D721Med (cell line): ENCODE measurements around the gene RBM17.
A peak's percentile ranks its signal among the peaks of the same experiment; 100 is the strongest.

Experiments
- DNase-seq: peaks from one replicate; pipeline ENCODE4 v3.0.0; 2011; ENCODE audit warnings: low spot score; ENCODE audit not compliant: insufficient read length
- FAIRE-seq: peaks from 2 replicates; lab custom pipeline; 2011; peaks lifted over from hg19 to GRCh38; lab: Jason Lieb, UNC
- CTCF ChIP-seq: IDR thresholded peaks from 2 replicates; pipeline ENCODE4 v1.5.1; 2012; ENCODE audit warnings: mild to moderate bottlenecking, control low read depth; ENCODE audit not compliant: insufficient read depth; ENCODE audit errors: missing control alignments

RBM17 gene

GRCh38 chr10:6082496-6083395 is 6.1 kb upstream of the RBM17 start:
- DNase-seq (no peak), FAIRE-seq (no peak)
- TF ChIP-seq CTCF, result no peak

GRCh38 chr10:6083523-6084475 is 5.0 kb upstream of the RBM17 start:
- no peak for TF ChIP-seq CTCF
- DNase-seq, result no peak
- no peak for FAIRE-seq

- DNase-seq (no peak), FAIRE-seq (no peak)
- peak; percentile 86 for TF ChIP-seq CTCF
Observed at GRCh38 chr10:6086375-6087233, 2.2 kb upstream of the RBM17 start.

GRCh38 chr10:6089334-6090219 is 743 bp downstream of the RBM17 start:
- no peak for FAIRE-seq
- DNase-seq, result no peak

GRCh38 chr10:6091630-6092029 is 2.8 kb downstream of the RBM17 start:
- no peak for TF ChIP-seq CTCF
- FAIRE-seq (no peak), DNase-seq (no peak)

More at GRCh38 chr10:6089334-6090219, 743 bp downstream of the RBM17 start:
- TF ChIP-seq CTCF, result no peak

- TF ChIP-seq CTCF, result no peak
- FAIRE-seq, result no peak
- no peak for DNase-seq
Observed at GRCh38 chr10:6092731-6093130, 3.9 kb downstream of the RBM17 start.
